GM12872 (cell line): ENCODE results near the gene CEBPZ.

ENCODE experiments used
- CTCF ChIP-seq: IDR thresholded peaks from 3 replicates; pipeline ENCODE4 v1.5.1; 2011; ENCODE audit warnings: low read depth, mild to moderate bottlenecking, low read length, moderate library complexity; ENCODE audit not compliant: insufficient read depth

The CEBPZ gene

GRCh38 chr2:37231241-37232130 is at the start of gene CEBPZ, which contains the start of gene NDUFAF7:
Gene CEBPZ, minus strand, starts transcription at chr2:37231596. Its CDS starts 29 bp downstream, at chr2:37231567.
Gene NDUFAF7, plus strand, starts transcription at chr2:37231658. Its CDS starts 48 bp downstream, at chr2:37231706.
- no peak for TF ChIP-seq CTCF

- TF ChIP-seq CTCF: no peak
Observed at GRCh38 chr2:37276291-37276690, 44.9 kb upstream of the CEBPZ start.

GRCh38 chr2:37274359-37274965 is 43.1 kb upstream of the CEBPZ start:
- TF ChIP-seq CTCF: no peak

- no peak for TF ChIP-seq CTCF
Observed at GRCh38 chr2:37271376-37272067, 40.1 kb upstream of the CEBPZ start.

- no peak for TF ChIP-seq CTCF
Observed at GRCh38 chr2:37268111-37268510, 36.7 kb upstream of the CEBPZ start.

GRCh38 chr2:37267685-37268084 is 36.3 kb upstream of the CEBPZ start:
- no peak for TF ChIP-seq CTCF

GRCh38 chr2:37263839-37264238 is 32.4 kb upstream of the CEBPZ start:
- no peak for TF ChIP-seq CTCF
